ENCODE measurements around the gene ENDOG.

Gene ENDOG

GRCh38 chr9:128818099-128818838 is at the start of gene ENDOG:
TSS of gene ENDOG (plus strand) at chr9:128818500. CDS start at chr9:128818685, 185 bp downstream.
- no peak for FAIRE-seq
- peak; percentile 93 for DNase-seq (ENCODE audit: insufficient read length, low spot score)
- peak; percentile 83 for TF ChIP-seq CTCF (IDR thresholded peaks at IDR 0.05; ENCODE audit: insufficient read depth, missing control alignments)

- no peak for DNase-seq (ENCODE audit: insufficient read length, low spot score)
- TF ChIP-seq CTCF (IDR thresholded peaks at IDR 0.05; ENCODE audit: insufficient read depth, missing control alignments): no peak
- FAIRE-seq: no peak
Measured at GRCh38 chr9:128768606-128769005, 49.7 kb upstream of the ENDOG start.

GRCh38 chr9:128770286-128771030 is 47.8 kb upstream of the ENDOG start:
- TF ChIP-seq CTCF (IDR thresholded peaks at IDR 0.05; ENCODE audit: insufficient read depth, missing control alignments): no peak
- DNase-seq (ENCODE audit: insufficient read length, low spot score): no peak
- no peak for FAIRE-seq

GRCh38 chr9:128771094-128771721 is 47.1 kb upstream of the ENDOG start:
- DNase-seq (ENCODE audit: insufficient read length, low spot score) (peak; percentile 46), FAIRE-seq (no peak)
- TF ChIP-seq CTCF (IDR thresholded peaks at IDR 0.05; ENCODE audit: insufficient read depth, missing control alignments): no peak

GRCh38 chr9:128771745-128772519 is 46.4 kb upstream of the ENDOG start, which contains the start of gene ZER1:
TSS of gene ZER1 (minus strand) at chr9:128771927. CDS start at chr9:128755565, 16,362 bp downstream.
- no peak for TF ChIP-seq CTCF (IDR thresholded peaks at IDR 0.05; ENCODE audit: insufficient read depth, missing control alignments)
- FAIRE-seq: no peak
- peak; percentile 98 for DNase-seq (ENCODE audit: insufficient read length, low spot score)

- FAIRE-seq: no peak
- no peak for TF ChIP-seq CTCF (IDR thresholded peaks at IDR 0.05; ENCODE audit: insufficient read depth, missing control alignments)
Measured at GRCh38 chr9:128773049-128773448, 45.3 kb upstream of the ENDOG start.

More at GRCh38 chr9:128773049-128773448, 45.3 kb upstream of the ENDOG start:
- DNase-seq (ENCODE audit: insufficient read length, low spot score): no peak

All from D721Med (cell line).